ENCODE results near the gene CERS3. TPM values are rescaled to one million over a fixed set of nuclear protein-coding genes. Genes with fewer than 3 reads are reported as not detected.

Gene CERS3
- total and polyA plus RNA-seq, 2 of the 4 experiments (the other 2 are of a cell fraction), result not detected

DNA sequence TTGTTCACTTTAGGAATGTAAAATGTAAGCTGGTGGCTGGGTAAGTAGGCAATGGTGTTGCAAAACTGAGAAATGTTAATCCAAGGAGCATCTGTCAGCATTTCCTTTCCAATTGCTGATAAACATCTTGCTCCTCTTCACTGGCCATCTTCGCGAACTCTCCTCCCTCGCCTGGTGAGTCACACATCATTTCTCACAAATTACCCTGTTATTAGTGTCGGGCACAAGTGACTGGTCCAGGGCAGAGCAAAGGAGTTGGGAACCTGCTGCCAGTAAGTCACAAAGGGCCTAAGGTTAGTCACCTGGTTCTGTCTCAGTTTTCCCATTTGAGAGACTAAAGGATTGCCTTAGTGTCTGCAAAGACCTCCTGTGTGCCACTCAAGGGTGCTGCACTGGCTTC lies 13.0 kb downstream of the CERS3 start:
- Histone ChIP-seq H3K79me1 (ENCODE audit: low read depth in 1 of 2, low read length in 2 of 2) (no peaks in the 10 kb centered on the region), H3K27me3 (ENCODE audit: control insufficient read depth, insufficient read depth, low read length) (no peaks in the 10 kb centered on the region), H2BK20ac (ENCODE audit: low read depth, low read length) (no peak overlapping the region), H3K36me3 (ENCODE audit: control insufficient read depth, insufficient read depth, low read length) (no peaks in the 10 kb centered on the region), H3K4me2 (ENCODE audit: low read depth, low read length) (no peak overlapping the region), H2AFZ (replicated peaks; ENCODE audit: low read length, poor library complexity) (no peak overlapping the region), H3K18ac (ENCODE audit: low read depth, low read length) (no peak overlapping the region), H2AK9ac (replicated peaks; ENCODE audit: low read depth, low read length, poor library complexity) (no peak overlapping the region), H3K56ac (ENCODE audit: extremely low read depth, insufficient read depth, low read length) (no peak overlapping the region), H4K20me1 (ENCODE audit: insufficient read depth, low read length) (no peaks in the 10 kb centered on the region), H4K8ac (ENCODE audit: low read depth in 2 of 2, low read length in 2 of 2) (no peak overlapping the region), H3K9ac (ENCODE audit: low read depth, low read length) (no peak overlapping the region), H4K5ac (ENCODE audit: low read depth, low read length) (no peak overlapping the region), H3K4ac (ENCODE audit: low read depth, low read length) (no peak overlapping the region), H3K23ac (ENCODE audit: low read depth, low read length) (no peak overlapping the region), H3K27ac (ENCODE audit: insufficient read depth, low read length) (no peak overlapping the region), H3K9me3 (ENCODE audit: control insufficient read depth, insufficient read depth, low read length) (no peaks in the 10 kb centered on the region), H2BK5ac (ENCODE audit: low read depth, low read length, poor library complexity, severe bottlenecking) (no peak overlapping the region), H3K9me1 (ENCODE audit: insufficient read depth, low read length) (no peaks in the 10 kb centered on the region), H2AK5ac (ENCODE audit: low read depth, low read length) (no peak overlapping the region), H3K14ac (replicated peaks; ENCODE audit: low read depth, low read length) (no peak overlapping the region), H3K4me1 (ENCODE audit: control insufficient read depth, insufficient read depth, low read length) (no peaks in the 10 kb centered on the region), H2BK120ac (ENCODE audit: low read depth, low read length) (no peak overlapping the region), H4K91ac (ENCODE audit: insufficient read depth, low read depth, low read length) (no peak overlapping the region), H2BK15ac (ENCODE audit: low read depth, low read length) (no peak overlapping the region), H3K4me3 (ENCODE audit: insufficient read depth, low read depth, low read length) (no peak overlapping the region)
- DNase-seq, result no peak
- ATAC-seq (ENCODE audit: low read depth), result no peak
- dilution Hi-C loops (cut with HindIII; ENCODE audit: low sequenced_read_pairs, unreplicated experiment), result no loop called here
- TF ChIP-seq CHD1 (IDR thresholded peaks at IDR 0.05; ENCODE audit: low read depth, low read length) (no peak), CEBPB (IDR thresholded peaks at IDR 0.05; ENCODE audit: low read depth, low read length) (no peak), FOS (IDR thresholded peaks at IDR 0.05; ENCODE audit: low read depth, low read length) (no peak), RFX5 (IDR thresholded peaks at IDR 0.05; ENCODE audit: low read depth, low read length) (no peak), SMC3 (IDR thresholded peaks at IDR 0.05; ENCODE audit: low read depth, low read length) (no peak)
- intact Hi-C loops (cut with micrococcal nuclease), result no loop called here
- ChIA-PET POLR2A (ENCODE audit: unreplicated experiment) (no interaction called here), CTCF (no interaction called here)
- no TSS peak for BruUV-seq (replicated peaks)
- WGBS, 2 experiments (ENCODE audit: extremely low coverage in 2 of 2, insufficient read length in 1 of 2), result 40% methylated on average over 1 of the region's 4 CpGs; no CpG with 5 or more reads in 1 of the 2 experiments
- in situ Hi-C loops (cut with MboI; ENCODE audit: low sequenced_read_pairs), result no loop called here
